DMS153 treated with DMSO at 0.1 percent for 48 hours (cell line): ENCODE results near the gene LGMN.

Experiments used
- DNase-seq: peaks from one replicate; lab custom pipeline; 2025; ENCODE audit not compliant: unreplicated experiment; lab: John Stamatoyannopoulos, UW

Gene LGMN

GRCh38 chr14:92654239-92654901 lies 94.1 kb downstream of the LGMN start:
- no peak for DNase-seq
